PC-3 (cell line): ENCODE data around the gene PPP1R12B. TPM values are rescaled to one million over a fixed set of nuclear protein-coding genes. Genes with fewer than 3 reads are reported as not detected.
A peak's percentile ranks its signal among the peaks of the same experiment; 100 is the strongest.
"Not testable (repeated sequence)": the region's sequence is repeated elsewhere in the genome, so short reads cannot be mapped to it uniquely, and the experiment has no call there.

ENCODE experiments used
- ATAC-seq: fragments of 200-7000 bp; cut with Tn5 transposase; 2 replicates; pipeline ENCODE4 v1.9.1; 2020; ENCODE audit warnings: mild to moderate bottlenecking, moderate library complexity
- BruUV-seq: library from RNA; stranded (reverse); fragments of 400-500 nt; replicated peaks from 2 replicates; lab custom pipeline; 2021; lab: Mats Ljungman, UMichigan
- CTCF ChIA-PET: fragments of 300-600 bp; sonication (Branson Sonifier 250); formaldehyde crosslinking; loops from one replicate; lab custom pipeline; 2022; ENCODE audit warnings: antibody characterized with exemption; lab: Charles Lee
- POLR2A ChIA-PET: fragments of 300-600 bp; sonication (Branson Sonifier 250); formaldehyde crosslinking; loops from one replicate; lab custom pipeline; 2022; ENCODE audit warnings: antibody characterized with exemption; ENCODE audit not compliant: unreplicated experiment; lab: Charles Lee
- DNase-seq: peaks from one replicate; pipeline ENCODE4 v3.0.0-alpha.2; 2015
- H2AFZ ChIP-seq: fragments of 300-600 bp; sonication (generic); 2 replicates; pipeline ENCODE4 v1.6.0; 2016; ENCODE audit warnings: antibody characterized with exemption, low read length
- H3F3A ChIP-seq: fragments of 300-600 bp; sonication (generic); one replicate; pipeline ENCODE4 v1.6.0; 2017; ENCODE audit warnings: antibody characterized with exemption, low read length, control low read depth, mild to moderate bottlenecking; ENCODE audit not compliant: unreplicated experiment
- H3K27ac ChIP-seq: fragments of 300-600 bp; sonication (generic); 2 replicates; pipeline ENCODE4 v1.5.1; 2016; ENCODE audit warnings: mild to moderate bottlenecking, low read length
- H3K27me3 ChIP-seq: fragments of 300-600 bp; sonication (generic); 2 replicates; pipeline ENCODE4 v1.6.1; 2016; ENCODE audit warnings: low read length, mixed read lengths
- H3K36me3 ChIP-seq: fragments of 300-600 bp; sonication (generic); 2 replicates; pipeline ENCODE4 v1.6.1; 2016; ENCODE audit warnings: low read depth, mixed run types, low read length, mixed read lengths
- H3K4me1 ChIP-seq: fragments of 300-600 bp; sonication (generic); 2 replicates; pipeline ENCODE4 v1.5.1; 2016; ENCODE audit warnings: low read length; ENCODE audit not compliant: insufficient read depth
- H3K4me2 ChIP-seq: fragments of 300-600 bp; sonication (generic); 2 replicates; pipeline ENCODE4 v1.6.0; 2016; ENCODE audit warnings: low read length
- H3K4me3 ChIP-seq: fragments of 300-600 bp; sonication (generic); 2 replicates; pipeline ENCODE4 v1.5.1; 2016; ENCODE audit warnings: mild to moderate bottlenecking, low read length, mixed read lengths
- H3K79me2 ChIP-seq: fragments of 300-600 bp; sonication (generic); 2 replicates; pipeline ENCODE4 v1.6.1; 2017; ENCODE audit warnings: low read length, mixed read lengths
- H3K9ac ChIP-seq: fragments of 300-600 bp; sonication (generic); 2 replicates; pipeline ENCODE4 v1.6.0; 2016; ENCODE audit warnings: mild to moderate bottlenecking, low read length
- H3K9me2 ChIP-seq: fragments of 300-600 bp; sonication (generic); replicated peaks from 2 replicates; pipeline ENCODE4 v1.6.1; 2016; ENCODE audit warnings: mixed run types, low read length, mixed read lengths
- H3K9me3 ChIP-seq: fragments of 300-600 bp; sonication (generic); 2 replicates; pipeline ENCODE4 v1.6.1; 2016; ENCODE audit warnings: low read length, mixed read lengths
- H4K20me1 ChIP-seq: fragments of 300-600 bp; sonication (generic); 2 replicates; pipeline ENCODE4 v1.6.1; 2016; ENCODE audit warnings: low read length, mixed read lengths
- CTCF ChIP-seq: fragments of 300-600 bp; sonication (generic); conservative IDR thresholded peaks from 2 replicates; pipeline ENCODE4 v1.5.1; 2017; ENCODE audit warnings: antibody characterized with exemption, low read depth, mild to moderate bottlenecking, low read length
- EZH2 ChIP-seq: fragments of 300-600 bp; sonication (generic); IDR thresholded peaks from one replicate; pipeline ENCODE4 v1.6.1; 2017; ENCODE audit warnings: antibody characterized with exemption, mild to moderate bottlenecking, low read length; ENCODE audit not compliant: unreplicated experiment
- EZH2phosphoT487 ChIP-seq: fragments of 300-600 bp; sonication (generic); IDR thresholded peaks from 2 replicates; pipeline ENCODE4 v1.6.1; 2018; ENCODE audit warnings: mild to moderate bottlenecking, antibody characterized with exemption, low read length, borderline replicate concordance
- intact Hi-C: fragments of 100-400 bp; cut with micrococcal nuclease; formaldehyde crosslinking; loops from 2 replicates; pipeline ENCODE4 v1.9.0; 2023
- total RNA-seq: library from RNA; depleted of rRNA; stranded (reverse); fragments of >200 nt; gene quantifications from 2 replicates; pipeline ENCODE4 v1.2.3, GENCODE V29; 2014

The PPP1R12B gene
- total RNA-seq, 1 experiment from 2014 or later = 2.0 TPM

DNA sequence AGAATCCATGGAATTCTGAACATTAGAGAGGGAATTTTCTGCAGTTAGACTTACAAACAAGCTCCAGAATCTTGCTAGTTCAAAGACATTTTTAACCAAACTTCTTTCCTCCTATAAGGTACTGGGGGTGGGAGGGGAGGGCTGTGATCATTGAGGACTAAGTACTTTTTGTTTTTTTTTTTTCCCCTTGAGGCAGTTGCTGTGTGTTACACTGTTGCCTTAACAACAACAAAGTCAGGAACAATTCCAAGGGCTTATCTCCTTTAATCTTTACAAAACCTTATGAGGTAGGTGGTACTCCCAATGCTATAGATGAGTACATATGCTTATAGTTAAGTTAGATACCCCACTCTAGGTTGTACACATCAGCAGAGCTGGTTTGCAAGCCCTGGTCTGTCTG is 62.9 kb downstream of the PPP1R12B start:
- TF ChIP-seq EZH2phosphoT487 (no peak), EZH2 (no peak), CTCF (no peak)
- H3K4me3 ChIP-seq = no peak overlapping the region
- no peaks in the 10 kb centered on the region for H3F3A ChIP-seq
- no peaks in the 10 kb centered on the region for H3K9me3 ChIP-seq
- DNase-seq = no peak
- no peak overlapping the region for H3K9ac ChIP-seq
- H3K4me2 ChIP-seq = no peak overlapping the region
- no peaks in the 10 kb centered on the region for H4K20me1 ChIP-seq
- no peak overlapping the region for H2AFZ ChIP-seq
- CTCF ChIA-PET = no interaction called here
- POLR2A ChIA-PET = no interaction called here
- H3K27ac ChIP-seq = peak overlapping the region; percentile 40; the same call in 1 of the 2 replicates
- no peaks in the 10 kb centered on the region for H3K36me3 ChIP-seq
- no peaks in the 10 kb centered on the region for H3K79me2 ChIP-seq
- no peaks in the 10 kb centered on the region for H3K9me2 ChIP-seq
- H3K4me1 ChIP-seq = peaks cover 8% of the 10 kb centered on the region; the same call in 1 of the 2 replicates
- no peak for ATAC-seq
- intact Hi-C loops = no loop called here
- H3K27me3 ChIP-seq = no peaks in the 10 kb centered on the region
- no TSS peak for BruUV-seq

GRCh38 chr1:202412421-202412820 is 63.9 kb downstream of the PPP1R12B start:
- H3K4me2 ChIP-seq, H3K79me2 ChIP-seq, H3F3A ChIP-seq, H3K9ac ChIP-seq, H2AFZ ChIP-seq, H3K27me3 ChIP-seq, DNase-seq, H3K27ac ChIP-seq, H4K20me1 ChIP-seq, CTCF ChIA-PET, BruUV-seq, H3K36me3 ChIP-seq, H3K9me3 ChIP-seq, H3K9me2 ChIP-seq, ATAC-seq, H3K4me3 ChIP-seq, intact Hi-C loops, POLR2A ChIA-PET, H3K4me1 ChIP-seq: not testable (repeated sequence)

DNA sequence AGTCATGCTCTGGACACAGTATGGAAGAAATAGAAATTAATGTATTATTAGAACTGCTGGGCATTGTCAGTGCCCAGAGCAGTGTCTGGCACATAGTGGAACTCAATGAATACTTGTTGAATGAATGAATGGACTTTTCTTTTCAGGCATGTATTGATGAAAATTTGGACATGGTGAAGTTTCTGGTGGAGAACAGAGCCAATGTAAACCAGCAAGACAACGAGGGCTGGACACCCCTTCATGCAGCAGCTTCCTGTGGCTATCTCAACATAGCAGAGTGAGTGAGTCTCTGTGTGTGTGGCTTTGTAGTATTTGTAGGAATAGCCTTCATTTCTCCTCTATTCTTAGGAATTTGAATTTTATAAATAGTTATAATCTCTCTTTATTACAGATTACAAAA is 68.1 kb downstream of the PPP1R12B start:
- no peak overlapping the region for H3K4me3 ChIP-seq
- H3K4me2 ChIP-seq = no peak overlapping the region
- H3K27ac ChIP-seq = no peak overlapping the region
- no peak for TF ChIP-seq CTCF
- no peak for TF ChIP-seq EZH2phosphoT487
- no peak for TF ChIP-seq EZH2
- no TSS peak for BruUV-seq
- CTCF ChIA-PET = no interaction called here
- H3K9ac ChIP-seq = no peak overlapping the region
- H3K9me3 ChIP-seq = no peaks in the 10 kb centered on the region
- H3K9me2 ChIP-seq = no peaks in the 10 kb centered on the region
- H3K4me1 ChIP-seq = no peaks in the 10 kb centered on the region
- no peaks in the 10 kb centered on the region for H4K20me1 ChIP-seq
- POLR2A ChIA-PET = no interaction called here
- DNase-seq = no peak
- no peaks in the 10 kb centered on the region for H3K79me2 ChIP-seq
- no peak for ATAC-seq
- intact Hi-C loops = no loop called here
- no peaks in the 10 kb centered on the region for H3K36me3 ChIP-seq
- no peaks in the 10 kb centered on the region for H3F3A ChIP-seq
- H2AFZ ChIP-seq = no peak overlapping the region
- no peaks in the 10 kb centered on the region for H3K27me3 ChIP-seq

DNA sequence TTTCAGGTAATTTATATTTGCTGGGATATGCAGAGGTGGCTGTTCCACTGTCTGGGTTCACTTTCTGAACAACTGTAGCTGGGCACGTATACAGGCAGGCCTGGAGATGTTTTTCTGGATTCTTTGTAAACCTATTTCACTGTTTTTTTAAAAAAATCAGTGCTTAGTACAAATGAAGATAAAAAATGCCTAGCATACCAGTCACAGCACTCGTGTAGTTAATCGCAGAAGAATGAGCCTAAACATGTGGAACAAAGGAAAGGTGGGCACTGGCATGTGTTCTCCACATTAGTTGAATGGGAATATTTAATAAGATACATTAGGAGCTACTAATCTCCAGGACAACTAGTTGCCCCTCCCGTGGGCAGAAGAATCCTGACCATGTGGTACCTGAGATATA is 68.6 kb downstream of the PPP1R12B start:
- H3K4me1 ChIP-seq, H3K4me3 ChIP-seq, H3K27me3 ChIP-seq, H3K36me3 ChIP-seq, intact Hi-C loops, H3K79me2 ChIP-seq, DNase-seq, H3F3A ChIP-seq, CTCF ChIA-PET, BruUV-seq, H4K20me1 ChIP-seq, POLR2A ChIA-PET, H3K9me2 ChIP-seq, H2AFZ ChIP-seq, H3K9me3 ChIP-seq, H3K27ac ChIP-seq, ATAC-seq, H3K4me2 ChIP-seq, H3K9ac ChIP-seq: not testable (repeated sequence)

GRCh38 chr1:202417762-202418201 is 69.3 kb downstream of the PPP1R12B start:
- H3K4me2 ChIP-seq, POLR2A ChIA-PET, H4K20me1 ChIP-seq, H3K4me1 ChIP-seq, DNase-seq, ATAC-seq, H3K9ac ChIP-seq, intact Hi-C loops, BruUV-seq, H3K79me2 ChIP-seq, H3K9me2 ChIP-seq, H3F3A ChIP-seq, CTCF ChIA-PET, H2AFZ ChIP-seq, H3K27me3 ChIP-seq, H3K36me3 ChIP-seq, H3K9me3 ChIP-seq, H3K4me3 ChIP-seq, H3K27ac ChIP-seq: not testable (repeated sequence)
